SIG-M5 (cell line): Measurements from ENCODE around the gene PGLYRP1.
A peak's percentile ranks its signal among the peaks of the same experiment; 100 is the strongest.

ENCODE experiments used
- DNase-seq: peaks from one replicate; lab custom pipeline; 2025; lab: John Stamatoyannopoulos, UW

PGLYRP1 gene

GRCh38 chr19:46000491-46001246, 22.2 kb downstream of the PGLYRP1 start:
- DNase-seq, result no peak

DNA sequence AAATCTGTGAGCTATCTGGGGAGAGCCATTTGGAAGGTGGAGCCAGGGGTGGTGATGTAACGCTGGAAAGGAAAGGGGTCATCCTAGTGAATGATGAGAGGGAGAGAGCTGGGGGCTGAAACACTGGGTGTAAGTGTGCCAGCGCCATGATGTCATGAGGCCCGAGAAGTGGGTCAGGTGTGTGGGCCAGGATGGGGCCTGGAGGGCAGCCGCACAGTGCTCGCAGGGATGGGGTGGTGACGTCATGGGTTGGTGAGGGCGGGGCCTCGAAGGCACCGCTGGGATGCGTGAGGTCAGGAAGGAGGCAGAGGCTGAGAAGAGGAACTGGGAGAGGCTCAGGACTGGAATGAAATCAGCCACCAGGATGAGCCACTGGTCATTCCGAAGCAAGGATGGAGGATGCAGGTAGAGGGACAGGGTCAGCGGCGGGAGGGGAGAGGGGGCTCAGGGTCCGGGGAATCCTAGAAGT, 23.2 kb downstream of the PGLYRP1 start:
- DNase-seq, result no peak

- DNase-seq, result no peak
Observed at GRCh38 chr19:45998834-45999233, 24.0 kb downstream of the PGLYRP1 start.

- DNase-seq, result no peak
Observed at GRCh38 chr19:45996933-45997332, 25.9 kb downstream of the PGLYRP1 start.

- no peak for DNase-seq
Observed at GRCh38 chr19:45995715-45996385, 27.0 kb downstream of the PGLYRP1 start.

- DNase-seq, result peak; percentile 96
Observed at GRCh38 chr19:45994998-45995714, 27.7 kb downstream of the PGLYRP1 start, which contains the start of gene CCDC61. Gene CCDC61 (plus strand): TSS chr19:45995467. CDS start chr19:46003019, 7,552 bp downstream.

DNA sequence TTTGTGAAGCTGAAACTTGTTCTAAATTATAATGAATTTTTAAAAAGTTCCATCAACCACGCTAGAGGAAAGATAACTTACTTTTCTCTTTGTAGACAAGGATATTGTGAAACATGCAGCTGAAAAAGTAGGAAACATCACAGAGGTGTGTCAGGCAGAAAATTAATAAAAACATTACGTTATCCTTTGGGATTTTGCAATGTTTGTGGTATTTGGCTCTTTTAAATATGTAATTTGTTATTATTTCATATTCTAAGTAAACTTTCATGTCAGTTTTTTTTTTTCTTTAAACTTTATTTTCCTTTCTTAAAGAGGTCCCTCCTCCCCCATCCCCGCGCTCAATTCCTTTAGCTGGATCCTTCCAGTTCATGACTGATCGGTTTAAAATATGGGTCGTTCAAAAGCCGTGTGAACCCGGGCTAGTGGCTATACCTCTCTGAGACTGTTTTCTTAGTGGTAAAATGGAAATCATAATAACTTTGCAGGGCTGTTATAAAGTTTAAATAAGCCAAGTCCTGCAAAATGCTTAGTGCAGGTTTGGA, 28.3 kb downstream of the PGLYRP1 start:
- DNase-seq, result no peak

DNA sequence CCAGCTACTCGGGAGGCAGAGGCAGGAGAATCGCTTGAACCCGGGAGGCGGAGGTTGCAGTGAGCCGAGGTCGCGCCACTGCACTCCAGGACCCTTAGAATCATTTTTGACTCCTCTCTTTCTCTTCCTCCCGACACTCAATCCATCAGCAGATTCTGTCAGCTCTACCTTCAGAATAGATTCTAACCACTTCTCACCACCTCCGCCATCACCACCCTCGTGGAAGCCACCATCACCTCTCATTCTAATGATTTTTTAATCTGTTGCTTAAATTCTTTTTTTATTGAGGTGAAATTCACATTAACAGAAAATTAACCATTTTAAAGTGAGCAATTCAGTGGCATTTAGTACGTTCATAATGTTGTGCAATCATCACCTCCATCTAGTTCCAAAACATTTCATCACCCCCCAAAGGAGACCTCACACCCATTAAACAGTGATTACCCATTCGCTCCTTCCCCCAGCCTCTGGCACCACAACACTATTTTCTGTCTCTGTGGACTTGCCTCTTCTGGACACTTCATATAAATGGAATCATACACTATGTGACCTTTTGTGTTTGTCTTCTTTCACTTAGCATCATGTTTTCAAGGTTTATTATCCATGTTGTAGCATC, 32.6 kb downstream of the PGLYRP1 start:
- no peak for DNase-seq

GRCh38 chr19:45985321-45985720, 37.5 kb downstream of the PGLYRP1 start:
- DNase-seq, result no peak

- no peak for DNase-seq
Observed at GRCh38 chr19:45981350-45981749, 41.5 kb downstream of the PGLYRP1 start.

GRCh38 chr19:45978156-45978555, 44.7 kb downstream of the PGLYRP1 start:
- no peak for DNase-seq

DNA sequence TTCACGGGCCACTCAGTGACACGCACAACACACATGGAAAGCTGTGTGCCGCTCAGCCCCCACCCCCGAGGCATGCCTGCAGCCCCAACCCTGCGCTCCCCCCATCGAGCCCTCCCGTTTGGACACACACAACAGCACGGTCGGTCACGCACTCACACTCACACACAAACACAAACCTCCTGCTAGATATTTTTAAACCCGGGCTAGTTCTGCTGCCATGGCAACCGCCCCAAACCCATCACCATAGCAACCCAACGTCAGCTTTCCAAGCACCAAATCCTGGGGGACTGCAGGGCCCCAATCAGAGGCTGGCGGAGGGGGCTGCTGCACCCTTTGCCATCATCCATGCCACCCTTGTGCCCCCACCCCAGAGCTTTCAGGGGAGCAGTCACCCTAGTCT, 46.7 kb downstream of the PGLYRP1 start:
- DNase-seq, result no peak

DNA sequence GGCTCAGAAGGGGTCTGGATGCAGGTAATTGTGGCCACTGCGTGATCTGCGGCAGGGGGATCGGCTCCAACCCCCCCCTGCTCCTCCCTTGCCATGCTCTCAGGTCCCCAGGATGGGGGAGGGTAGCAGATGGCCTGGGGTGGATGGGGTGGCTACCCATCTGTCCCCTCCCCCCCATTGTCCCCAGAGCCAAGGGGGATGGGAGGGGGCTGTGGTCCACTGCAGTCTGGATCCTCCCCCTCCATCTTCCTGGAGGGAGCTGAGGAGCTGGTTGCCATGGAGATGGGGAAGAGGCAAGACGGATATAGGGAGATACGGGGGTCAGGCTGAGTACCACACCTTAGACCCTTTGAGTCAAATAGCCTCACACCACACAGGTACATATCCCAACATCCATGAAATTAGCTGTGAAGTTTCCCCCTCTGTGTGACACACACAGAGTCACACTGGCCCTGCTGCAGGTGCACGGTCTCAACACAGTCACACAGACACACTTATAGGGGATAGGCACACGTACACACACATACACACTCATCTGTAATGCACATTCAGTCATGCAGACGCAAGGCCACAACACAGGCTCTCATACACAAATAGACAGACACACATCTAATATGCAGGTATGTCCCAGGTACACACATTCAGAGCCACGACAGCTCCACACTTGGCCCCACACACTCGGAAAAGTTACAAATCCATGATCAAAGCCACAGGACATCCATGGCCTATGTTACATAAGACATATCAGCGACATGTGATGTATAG, 47.4 kb downstream of the PGLYRP1 start:
- no peak for DNase-seq

GRCh38 chr19:45973553-45974338, 49.1 kb downstream of the PGLYRP1 start, which contains the start of gene NOVA2:
Gene NOVA2 (minus strand): TSS chr19:45973865. CDS start chr19:45973351, 514 bp downstream.
- DNase-seq, result no peak

DNA sequence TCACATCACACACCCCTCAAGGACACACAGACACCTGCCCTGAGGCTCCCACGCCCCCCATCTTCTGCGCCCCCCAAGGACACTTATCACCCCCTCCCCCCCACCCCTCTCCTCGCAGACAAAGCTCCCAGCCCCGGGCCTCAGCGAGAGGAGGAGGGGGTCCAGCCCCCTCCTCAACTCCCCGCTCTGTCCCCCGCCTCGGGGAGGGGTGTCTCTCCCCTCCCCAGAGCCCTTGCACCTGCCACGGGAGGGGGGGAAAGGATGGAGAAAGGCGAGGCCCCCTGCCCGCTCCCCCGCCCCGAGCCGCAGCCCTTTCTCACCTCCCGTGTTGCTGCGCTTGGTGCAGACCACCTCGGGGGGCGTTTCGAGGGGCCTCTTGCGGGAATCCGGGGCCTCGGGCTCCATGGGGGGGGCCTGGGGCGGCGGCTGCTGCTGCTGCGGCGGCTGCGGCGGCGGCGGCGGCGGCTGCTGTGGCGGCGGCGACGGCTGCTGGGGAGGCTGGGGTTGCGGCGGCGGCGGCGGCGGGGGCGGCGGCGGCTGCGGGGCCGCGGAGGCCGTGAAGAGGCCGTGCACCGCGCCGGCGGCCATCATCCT, 49.8 kb downstream of the PGLYRP1 start:
- no peak for DNase-seq

DNA sequence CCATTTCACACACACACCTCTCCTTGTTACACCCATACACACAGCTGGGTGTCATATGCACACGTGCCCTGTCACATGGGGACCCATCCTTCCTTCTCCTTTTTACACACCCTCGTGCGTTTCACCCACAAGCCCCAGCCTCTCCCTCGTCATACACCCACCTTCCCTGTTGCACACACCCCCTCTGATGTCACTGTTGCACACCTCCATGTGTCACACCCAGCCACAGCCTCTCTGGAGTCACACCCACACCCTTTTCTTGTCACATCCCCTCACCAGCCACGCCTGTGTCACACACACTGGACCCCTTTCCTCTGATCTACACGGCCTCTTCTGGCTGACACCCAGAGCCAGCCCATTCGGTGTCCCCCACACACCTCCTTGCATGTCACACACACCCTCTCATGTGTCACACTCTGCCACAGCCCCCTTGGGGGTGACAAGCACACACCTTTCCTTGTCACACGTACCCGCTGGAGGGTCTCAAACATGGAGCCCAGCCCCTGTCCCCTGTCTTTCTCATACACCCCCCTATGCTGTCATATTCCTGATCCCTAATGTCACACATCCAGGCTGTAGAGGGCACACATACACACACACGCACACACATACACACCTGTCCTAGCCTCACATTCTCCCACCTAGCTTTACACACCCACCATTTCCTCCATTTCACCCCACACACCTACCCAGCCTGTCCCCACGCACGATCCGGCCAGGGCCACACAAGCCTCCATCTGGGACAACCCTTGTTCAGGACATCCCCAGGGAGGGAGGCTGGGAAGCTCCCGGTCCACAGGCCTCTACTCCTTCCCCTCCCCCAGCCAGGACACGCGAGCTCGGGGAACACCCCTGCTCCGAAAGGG, 50.5 kb downstream of the PGLYRP1 start:
- DNase-seq, result no peak

GRCh38 chr19:45971260-45971902, 51.5 kb downstream of the PGLYRP1 start:
- DNase-seq, result no peak

DNA sequence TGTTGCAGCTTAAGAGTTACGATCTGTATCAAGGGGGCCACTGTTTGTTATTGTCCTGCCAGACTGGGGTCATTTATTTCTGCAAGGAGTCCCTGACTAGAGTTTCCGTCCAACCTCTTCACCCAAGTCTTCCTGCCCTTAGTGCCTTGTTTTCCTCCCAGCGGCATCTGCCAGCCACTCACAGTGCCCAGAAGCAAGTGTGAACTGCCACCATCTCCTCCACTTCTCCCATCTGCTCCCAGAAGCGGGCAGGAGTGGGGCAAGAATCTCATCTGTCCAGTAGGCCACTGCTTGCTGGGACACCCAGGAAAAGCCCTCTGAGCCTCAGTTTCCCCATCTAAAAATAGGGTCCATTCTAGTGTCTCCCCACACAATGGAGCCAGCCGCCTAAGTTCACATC, 53.2 kb downstream of the PGLYRP1 start:
- DNase-seq, result no peak
